Measurements from ENCODE around the gene RARG. TPM values are rescaled to one million over a fixed set of nuclear protein-coding genes. Genes with fewer than 3 reads are reported as not detected.

Gene RARG
- total and polyA plus RNA-seq, 2 of the 4 experiments (the other 2 are of a cell fraction): 7.9 to 30.9 TPM

GRCh38 chr12:53214221-53214620, 17.8 kb downstream of the RARG start:
- H3K14ac ChIP-seq (replicated peaks; ENCODE audit: low read depth, low read length): no peak overlapping the region
- H3K9me1 ChIP-seq (ENCODE audit: insufficient read depth, low read length): peaks cover 12% of the 10 kb centered on the region
- no peak overlapping the region for H4K8ac ChIP-seq (ENCODE audit: low read depth in 2 of 2, low read length in 2 of 2)
- in situ Hi-C loops (cut with MboI; ENCODE audit: low sequenced_read_pairs): loop anchor here (5.0 to 10.0 kb wide), 2 partner anchors 73 to 301 kb away; no protein-coding TSS in a partner anchor
- peaks cover 19% of the 10 kb centered on the region for H3K4me1 ChIP-seq (ENCODE audit: control insufficient read depth, insufficient read depth, low read length)
- TF ChIP-seq RFX5 (IDR thresholded peaks at IDR 0.05; ENCODE audit: low read depth, low read length) (no peak), CHD1 (IDR thresholded peaks at IDR 0.05; ENCODE audit: low read depth, low read length) (no peak), NFE2L2 (IDR thresholded peaks at IDR 0.05; ENCODE audit: low read depth, low read length) (no peak), FOS (IDR thresholded peaks at IDR 0.05; ENCODE audit: low read depth, low read length) (no peak), MAFK (IDR thresholded peaks at IDR 0.05; ENCODE audit: low read depth, low read length) (no peak), USF2 (IDR thresholded peaks at IDR 0.05; ENCODE audit: low read depth, low read length) (no peak)
- BruUV-seq (replicated peaks): no TSS peak
- no peak overlapping the region for H3K23ac ChIP-seq (ENCODE audit: low read depth, low read length)
- peaks cover 46% of the 10 kb centered on the region for H3K36me3 ChIP-seq (ENCODE audit: control insufficient read depth, insufficient read depth, low read length)
- intact Hi-C loops (cut with micrococcal nuclease): loop anchor here (5.0 to 10.0 kb wide), 2 partner anchors 111 to 293 kb away; partner anchors contain the start of genes AAAS and NPFF
- no peak overlapping the region for H3K4ac ChIP-seq (ENCODE audit: low read depth, low read length)
- no peak overlapping the region for H2BK20ac ChIP-seq (ENCODE audit: low read depth, low read length)
- H3K27me3 ChIP-seq (ENCODE audit: control insufficient read depth, insufficient read depth, low read length): no peaks in the 10 kb centered on the region
- no peak overlapping the region for H3K9ac ChIP-seq (ENCODE audit: low read depth, low read length)
- H2AK5ac ChIP-seq (ENCODE audit: low read depth, low read length): no peak overlapping the region
- ATAC-seq (ENCODE audit: low read depth): no peak
- no peak overlapping the region for H2BK5ac ChIP-seq (ENCODE audit: low read depth, low read length, poor library complexity, severe bottlenecking)
- H3K4me3 ChIP-seq (ENCODE audit: insufficient read depth, low read depth, low read length): no peak overlapping the region
- no peak for DNase-seq
- no peaks in the 10 kb centered on the region for H3K9me3 ChIP-seq (ENCODE audit: control insufficient read depth, insufficient read depth, low read length)
- H3K4me2 ChIP-seq (ENCODE audit: low read depth, low read length): no peak overlapping the region
- peak overlapping the region; percentile 44 for H2AK9ac ChIP-seq (replicated peaks; ENCODE audit: low read depth, low read length, poor library complexity)
- peaks cover 34 to 58% of the 10 kb centered on the region in 2 experiments for H3K79me1 ChIP-seq (ENCODE audit: low read depth in 1 of 2, low read length in 2 of 2)
- H2BK15ac ChIP-seq (ENCODE audit: low read depth, low read length): no peak overlapping the region
- no peak overlapping the region for H3K18ac ChIP-seq (ENCODE audit: low read depth, low read length)
- H4K5ac ChIP-seq (ENCODE audit: low read depth, low read length): no peak overlapping the region
- H3K27ac ChIP-seq (ENCODE audit: insufficient read depth, low read length): no peak overlapping the region
- ChIA-PET CTCF (interaction anchor here (0.9 to 1.1 kb wide), 4 partner anchors 74 to 130 kb away, joined by 3 to 5 read pairs (median 4); partner anchors contain the start of genes AAAS and PFDN5), POLR2A (ENCODE audit: unreplicated experiment) (no interaction called here)
- no peak overlapping the region for H2AFZ ChIP-seq (replicated peaks; ENCODE audit: low read length, poor library complexity)
- H2BK120ac ChIP-seq (ENCODE audit: low read depth, low read length): no peak overlapping the region
- 100% methylated on average over 2 of the region's 5 CpGs; no CpG with 5 or more reads in 1 of the 2 experiments for WGBS, 2 experiments (ENCODE audit: extremely low coverage in 2 of 2, insufficient read length in 1 of 2)
- H4K20me1 ChIP-seq (ENCODE audit: insufficient read depth, low read length): peaks cover 8% of the 10 kb centered on the region; the same call in 1 of the 2 replicates
- H3K56ac ChIP-seq (ENCODE audit: extremely low read depth, insufficient read depth, low read length): no peak overlapping the region
- dilution Hi-C loops (cut with HindIII; ENCODE audit: low sequenced_read_pairs, unreplicated experiment): no loop called here
- H4K91ac ChIP-seq (ENCODE audit: insufficient read depth, low read depth, low read length): no peak overlapping the region
